Endodermal cell (in vitro differentiated cells): ENCODE measurements around the gene ACHE. TPM values are rescaled to one million over a fixed set of nuclear protein-coding genes. Genes with fewer than 3 reads are reported as not detected.
"Not testable (repeated sequence)": the region's sequence is repeated elsewhere in the genome, so short reads cannot be mapped to it uniquely, and the experiment has no call there.

Experiments
- DNase-seq: peaks from one replicate; pipeline ENCODE4 v3.0.0-alpha.2; 2017
- H3K27ac ChIP-seq: 2 replicates; pipeline ENCODE4 v1.5.1; 2013; ENCODE audit warnings: mild to moderate bottlenecking, low read depth, low read length, moderate library complexity
- H3K27me3 ChIP-seq: 2 replicates; pipeline ENCODE4 v1.6.1; 2013; ENCODE audit warnings: mild to moderate bottlenecking, low read length, moderate library complexity; ENCODE audit not compliant: insufficient read depth, control insufficient read depth, poor library complexity, severe bottlenecking
- H3K36me3 ChIP-seq: 2 replicates; pipeline ENCODE4 v1.7.0; 2013; ENCODE audit warnings: mild to moderate bottlenecking, low read length, moderate library complexity; ENCODE audit not compliant: control insufficient read depth, insufficient read depth
- H3K4me1 ChIP-seq: one replicate; pipeline ENCODE4 v1.7.0; 2013; ENCODE audit warnings: low read length; ENCODE audit not compliant: control insufficient read depth, insufficient read depth
- H3K4me3 ChIP-seq: 2 replicates; pipeline ENCODE4 v1.5.1; 2013; ENCODE audit warnings: mild to moderate bottlenecking, low read length, moderate library complexity
- H3K9ac ChIP-seq: 2 replicates; pipeline ENCODE4 v1.6.1; 2013; ENCODE audit warnings: mild to moderate bottlenecking, low read length, moderate library complexity; ENCODE audit not compliant: poor library complexity, severe bottlenecking; ENCODE audit errors: extremely low read depth
- H3K9me3 ChIP-seq: 2 replicates; pipeline ENCODE4 v1.6.1; 2013; ENCODE audit warnings: mild to moderate bottlenecking, low read length, moderate library complexity; ENCODE audit not compliant: control insufficient read depth
- H3K27ac Mint-ChIP-seq: 2 replicates; pipeline ENCODE4 v1.8.0; 2020; ENCODE audit warnings: mixed read lengths
- H3K27me3 Mint-ChIP-seq: 2 replicates; pipeline ENCODE4 v1.8.0; 2021; ENCODE audit warnings: mild to moderate bottlenecking, mixed read lengths; ENCODE audit not compliant: insufficient read depth
- H3K36me3 Mint-ChIP-seq: 2 replicates; pipeline ENCODE4 v1.8.0; 2020; ENCODE audit warnings: low read depth, mixed read lengths
- H3K4me1 Mint-ChIP-seq: 2 replicates; pipeline ENCODE4 v1.8.0; 2020; ENCODE audit warnings: mixed read lengths
- H3K4me3 Mint-ChIP-seq: 2 replicates; pipeline ENCODE4 v1.8.0; 2020; ENCODE audit warnings: mild to moderate bottlenecking, moderate library complexity, mixed read lengths
- H3K9me3 Mint-ChIP-seq: 2 replicates; pipeline ENCODE4 v1.8.0; 2020; ENCODE audit warnings: mild to moderate bottlenecking, mixed read lengths
- CTCF ChIP-seq: fragments of 200-600 bp; sonication (generic); conservative IDR thresholded peaks from 2 replicates; pipeline ENCODE4 v1.5.0; 2021; ENCODE audit warnings: antibody characterized with exemption, mild to moderate bottlenecking
- WGBS, 2 experiments: methylation state at CpG; one replicate each; pipeline versions ENCODE4 v1.1.5 to v1.1.7; 2013; ENCODE audit warnings: missing lambda C conversion rate in 2 of 2, mixed read lengths in 1 of 2; ENCODE audit not compliant: insufficient coverage in 1 of 2, insufficient read length in 1 of 2; 5-methylcytosine and 5-hydroxymethylcytosine counted together
- total RNA-seq, 2 donors: library from RNA; stranded (reverse); fragmentation: NEBNext Ultra II Directional in 1 of 2; extraction: Animal tissue kit (Norgen Biotek cat#: 25700) in 1 of 2; gene quantifications; 2 replicates in 1 of 2; 3 replicates in 1 of 2; pipeline ENCODE4 v1.2.1, GENCODE V29; 2021

The ACHE gene
- total RNA-seq, 2 donors from 2014 or later: 2.6 to 13.7 TPM

DNA sequence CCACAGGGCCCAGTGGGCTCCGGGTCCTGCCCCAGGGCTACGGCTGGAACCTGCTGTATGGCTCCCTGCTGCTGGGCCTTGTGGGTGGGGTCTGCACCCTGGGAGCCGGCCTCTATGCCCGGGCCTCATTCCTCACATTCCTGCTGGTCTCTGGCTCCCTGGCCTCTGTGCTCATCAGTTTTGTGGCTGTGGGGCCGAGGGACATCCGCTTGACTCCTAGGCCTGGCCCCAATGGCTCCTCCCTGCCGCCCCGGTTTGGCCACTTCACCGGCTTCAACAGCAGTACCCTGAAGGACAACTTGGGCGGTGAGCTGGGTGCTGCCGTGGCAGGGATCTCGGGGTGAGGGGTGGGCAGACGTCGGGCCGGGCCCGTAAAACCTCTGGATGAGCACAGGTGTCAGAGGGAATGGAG, 38.8 kb downstream of the ACHE start:
- no peak overlapping the region for H3K27ac Mint-ChIP-seq
- no peaks in the 10 kb centered on the region for H3K27me3 ChIP-seq
- H3K9me3 ChIP-seq: no peaks in the 10 kb centered on the region
- WGBS, 2 experiments: 87 to 92% methylated on average over 12 to 16 of the region's 16 CpGs
- peaks cover 18% of the 10 kb centered on the region for H3K36me3 ChIP-seq
- no peak overlapping the region for H3K4me3 ChIP-seq
- no peaks in the 10 kb centered on the region for H3K27me3 Mint-ChIP-seq
- no peaks in the 10 kb centered on the region for H3K9me3 Mint-ChIP-seq
- H3K4me1 ChIP-seq: no peaks in the 10 kb centered on the region
- peaks cover 34% of the 10 kb centered on the region for H3K36me3 Mint-ChIP-seq
- DNase-seq: peak; percentile 65
- no peak overlapping the region for H3K9ac ChIP-seq
- no peak overlapping the region for H3K4me3 Mint-ChIP-seq
- H3K4me1 Mint-ChIP-seq: peaks cover 6% of the 10 kb centered on the region
- H3K27ac ChIP-seq: no peak overlapping the region
- TF ChIP-seq CTCF: no peak

GRCh38 chr7:100855515-100855914, 40.2 kb downstream of the ACHE start:
- peak overlapping the region; percentile 24 for H3K27ac Mint-ChIP-seq

GRCh38 chr7:100854899-100855298, 40.8 kb downstream of the ACHE start:
- H3K36me3 ChIP-seq, H3K9me3 ChIP-seq, H3K4me1 ChIP-seq, H3K27ac ChIP-seq, H3K27me3 Mint-ChIP-seq, H3K27me3 ChIP-seq, H3K4me3 Mint-ChIP-seq, H3K4me1 Mint-ChIP-seq, H3K27ac Mint-ChIP-seq, DNase-seq, H3K4me3 ChIP-seq, H3K9ac ChIP-seq, H3K9me3 Mint-ChIP-seq: not testable (repeated sequence)
- WGBS, 2 experiments: 95 to 97% methylated on average over 7 to 9 of the region's 9 CpGs
- peaks cover 18% of the 10 kb centered on the region for H3K36me3 Mint-ChIP-seq

More at GRCh38 chr7:100855515-100855914, 40.2 kb downstream of the ACHE start:
- no peaks in the 10 kb centered on the region for H3K9me3 ChIP-seq
- H3K4me3 ChIP-seq: no peak overlapping the region
- Mint-ChIP-seq H3K36me3 (peaks cover 24% of the 10 kb centered on the region), H3K27me3 (no peaks in the 10 kb centered on the region), H3K4me1 (peaks cover 7% of the 10 kb centered on the region), H3K9me3 (no peaks in the 10 kb centered on the region), H3K4me3 (no peak overlapping the region)
- DNase-seq: no peak
- 94 to 98% methylated on average over 7 to 10 of the region's 10 CpGs for WGBS, 2 experiments
- no peak overlapping the region for H3K27ac ChIP-seq
- no peaks in the 10 kb centered on the region for H3K27me3 ChIP-seq
- no peak for TF ChIP-seq CTCF
- no peak overlapping the region for H3K9ac ChIP-seq
- H3K36me3 ChIP-seq: peaks cover 12% of the 10 kb centered on the region
- no peaks in the 10 kb centered on the region for H3K4me1 ChIP-seq
